ENCODE results near the gene TLCD1.

DNA sequence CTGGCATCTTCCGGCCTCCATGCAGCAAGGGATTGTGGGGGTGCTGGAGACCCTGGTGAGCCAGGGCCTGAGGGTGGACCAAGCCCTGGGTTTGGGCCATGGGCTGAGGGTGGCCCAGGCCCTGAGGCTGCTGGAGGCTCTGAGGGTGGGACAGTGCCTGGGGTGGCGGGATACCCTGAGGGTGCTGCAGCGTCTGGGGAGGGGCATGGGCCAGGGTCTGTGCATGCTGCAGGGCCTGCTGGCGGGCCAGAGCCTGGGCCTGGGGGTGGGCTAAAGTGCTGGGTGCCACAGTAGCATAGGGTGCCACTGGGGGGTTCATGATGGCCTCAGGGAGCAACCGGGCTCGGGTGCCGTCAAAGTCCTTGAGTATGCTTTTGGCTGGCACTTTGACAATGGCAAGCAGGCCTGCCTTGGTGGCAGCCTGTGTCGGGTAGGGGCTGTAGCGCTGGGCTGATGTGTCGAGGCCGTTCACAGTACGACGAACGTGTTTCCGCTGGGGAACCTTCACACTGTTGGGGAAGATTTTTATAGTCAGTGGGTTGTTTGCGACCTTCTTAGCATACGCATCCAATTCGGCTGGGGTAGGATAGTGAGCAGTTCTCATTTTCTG, 33.3 kb upstream of the TLCD1 start:
- TF ChIP-seq EZH2phosphoT487 (IDR thresholded peaks at IDR 0.05; ENCODE audit: insufficient read depth, low read depth) (no peak), EZH2 (IDR thresholded peaks at IDR 0.05; ENCODE audit: insufficient read depth, poor library complexity, severe bottlenecking) (no peak)

All from GM23248 (cell line).